ENCODE measurements around the gene ANKRD22.

The ANKRD22 gene

DNA sequence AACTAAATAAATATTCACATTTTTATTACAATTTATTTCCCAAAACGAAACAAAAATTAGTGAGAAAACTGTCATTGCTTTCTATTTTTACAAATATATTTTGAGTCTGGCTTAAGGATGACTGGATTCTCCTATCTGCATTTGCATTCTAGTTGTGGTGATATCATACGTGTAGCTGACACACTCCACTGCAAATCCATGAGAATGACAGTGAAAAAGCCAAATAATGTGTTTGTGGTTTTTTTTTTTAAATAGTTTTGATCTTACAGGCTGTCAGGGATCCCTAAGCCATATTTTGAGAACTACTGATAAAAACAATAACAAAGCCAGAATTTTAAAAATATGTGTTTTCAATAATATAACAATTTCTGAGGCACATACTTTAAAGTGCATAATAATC, 22.6 kb upstream of the ANKRD22 start:
- TF ChIP-seq, protein P1, sequence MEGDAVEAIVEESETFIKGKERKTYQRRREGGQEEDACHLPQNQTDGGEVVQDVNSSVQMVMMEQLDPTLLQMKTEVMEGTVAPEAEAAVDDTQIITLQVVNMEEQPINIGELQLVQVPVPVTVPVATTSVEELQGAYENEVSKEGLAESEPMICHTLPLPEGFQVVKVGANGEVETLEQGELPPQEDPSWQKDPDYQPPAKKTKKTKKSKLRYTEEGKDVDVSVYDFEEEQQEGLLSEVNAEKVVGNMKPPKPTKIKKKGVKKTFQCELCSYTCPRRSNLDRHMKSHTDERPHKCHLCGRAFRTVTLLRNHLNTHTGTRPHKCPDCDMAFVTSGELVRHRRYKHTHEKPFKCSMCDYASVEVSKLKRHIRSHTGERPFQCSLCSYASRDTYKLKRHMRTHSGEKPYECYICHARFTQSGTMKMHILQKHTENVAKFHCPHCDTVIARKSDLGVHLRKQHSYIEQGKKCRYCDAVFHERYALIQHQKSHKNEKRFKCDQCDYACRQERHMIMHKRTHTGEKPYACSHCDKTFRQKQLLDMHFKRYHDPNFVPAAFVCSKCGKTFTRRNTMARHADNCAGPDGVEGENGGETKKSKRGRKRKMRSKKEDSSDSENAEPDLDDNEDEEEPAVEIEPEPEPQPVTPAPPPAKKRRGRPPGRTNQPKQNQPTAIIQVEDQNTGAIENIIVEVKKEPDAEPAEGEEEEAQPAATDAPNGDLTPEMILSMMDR (IDR thresholded peaks at IDR 0.05; ENCODE audit: extremely low read depth, missing control alignments), result no peak
- DNase-seq (ENCODE audit: low spot score), result no peak

DNA sequence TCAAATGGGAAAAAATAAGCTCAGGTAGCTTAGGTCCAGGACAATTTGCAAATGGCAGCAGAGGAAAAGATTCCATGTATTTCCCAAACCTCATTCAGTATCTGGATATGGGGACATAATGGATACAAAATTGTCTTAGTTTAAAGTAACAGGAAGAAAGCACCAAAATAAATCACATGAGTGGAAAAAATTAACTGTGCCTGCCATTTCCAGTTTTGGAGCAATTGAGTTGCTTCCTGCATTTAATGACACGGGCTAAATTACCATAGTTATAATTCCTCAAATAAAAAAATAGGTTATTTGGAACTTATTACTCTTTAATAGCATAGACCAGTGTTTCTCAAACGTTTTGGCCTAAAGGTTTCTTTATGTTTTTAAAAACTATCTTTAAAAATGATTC, 22.1 kb upstream of the ANKRD22 start:
- TF ChIP-seq, protein P1 (IDR thresholded peaks at IDR 0.05; ENCODE audit: extremely low read depth, missing control alignments), result no peak

DNA sequence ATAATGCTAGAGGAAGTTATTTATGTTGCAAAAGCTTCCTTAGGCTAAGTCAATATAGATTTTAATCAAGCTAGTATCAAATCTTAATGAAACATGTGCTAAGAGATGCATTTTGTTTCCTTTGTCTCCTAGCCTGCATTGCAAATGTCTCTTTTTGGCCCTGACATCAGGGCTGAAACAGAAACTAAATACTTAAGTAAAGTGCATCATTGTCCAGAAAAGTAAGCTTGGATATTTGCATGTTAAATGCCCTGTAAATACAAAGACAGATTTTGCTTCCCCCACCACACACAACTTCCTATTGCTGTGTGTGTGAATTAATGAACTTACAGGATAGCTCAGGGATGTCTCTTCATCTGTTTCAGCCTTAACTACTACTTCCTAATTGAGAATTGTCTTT, 18.4 kb upstream of the ANKRD22 start:
- DNase-seq (ENCODE audit: low spot score), result peak; percentile 20
- TF ChIP-seq, protein P1 (IDR thresholded peaks at IDR 0.05; ENCODE audit: extremely low read depth, missing control alignments), result no peak

More for the DNA sequence above, 22.1 kb upstream of the ANKRD22 start:
- no peak for DNase-seq (ENCODE audit: low spot score)

DNA sequence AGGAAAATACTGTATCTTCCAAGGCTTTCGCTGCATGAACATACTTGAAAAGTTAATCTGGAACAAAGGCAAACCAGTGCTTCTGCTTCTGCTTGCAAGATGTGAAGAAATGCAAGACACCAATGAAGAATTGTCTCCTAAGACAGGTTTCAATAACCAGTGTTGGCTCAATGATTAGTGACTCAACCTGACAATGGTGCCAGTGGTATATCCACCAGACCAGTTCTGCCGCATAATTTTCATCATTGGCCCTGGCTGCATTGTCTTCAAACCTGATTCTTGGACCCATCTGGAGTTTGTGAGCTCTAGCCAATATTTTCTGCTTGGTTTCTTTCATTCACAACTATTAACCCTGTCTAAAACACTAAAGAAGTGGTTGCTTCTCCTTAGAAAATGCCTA, 14.8 kb upstream of the ANKRD22 start:
- no peak for DNase-seq (ENCODE audit: low spot score)
- TF ChIP-seq, protein P1 (IDR thresholded peaks at IDR 0.05; ENCODE audit: extremely low read depth, missing control alignments), result no peak

DNA sequence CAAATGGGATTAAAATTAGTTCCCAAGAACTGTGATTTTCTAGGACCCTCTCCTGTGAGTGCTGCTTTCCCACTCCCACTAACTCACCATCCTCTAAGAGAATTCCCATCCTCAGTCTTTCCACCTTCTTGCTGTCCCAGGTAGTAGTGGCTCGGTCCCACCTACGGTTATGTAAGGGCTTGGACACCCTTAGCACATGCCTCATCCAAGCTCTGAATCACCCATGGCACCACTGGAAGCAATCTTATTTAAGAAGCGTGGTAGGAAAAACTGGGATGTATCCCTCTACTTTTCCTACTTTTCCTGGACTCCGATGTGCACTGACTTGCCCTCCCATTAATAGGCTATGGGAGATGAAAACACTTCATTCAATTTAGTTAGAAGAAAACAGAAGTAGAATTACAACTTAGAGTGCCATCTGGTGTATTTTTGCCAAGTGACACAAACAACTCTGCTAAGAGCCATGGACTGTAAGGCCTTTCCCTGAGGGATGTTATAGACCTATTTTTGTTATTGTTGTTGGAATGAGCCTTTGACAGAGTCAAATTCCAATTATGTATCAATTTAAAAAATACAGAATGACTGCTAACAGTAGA, 13.7 kb upstream of the ANKRD22 start:
- DNase-seq (ENCODE audit: low spot score), result no peak
- TF ChIP-seq, protein P1 (IDR thresholded peaks at IDR 0.05; ENCODE audit: extremely low read depth, missing control alignments), result peak; percentile 7

DNA sequence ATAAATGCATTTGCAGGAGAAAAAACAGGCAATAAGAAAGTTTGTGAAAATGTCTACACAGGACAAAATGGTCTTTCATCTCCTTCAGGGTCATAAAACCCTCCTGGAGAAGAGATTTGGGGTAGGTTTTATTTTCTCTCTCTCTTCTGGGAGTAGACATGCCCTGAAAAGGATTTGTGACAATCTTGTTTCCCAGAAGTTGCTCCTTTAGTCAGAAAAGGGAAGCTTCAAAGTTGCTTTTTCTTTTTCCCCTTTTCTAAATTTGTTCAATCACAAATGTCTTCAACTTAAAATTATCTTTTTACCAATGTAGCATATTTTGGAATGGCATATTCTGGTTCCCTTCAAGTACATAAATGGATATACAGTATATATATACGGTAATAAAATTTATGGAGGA, 9.4 kb upstream of the ANKRD22 start:
- DNase-seq (ENCODE audit: low spot score), result no peak
- TF ChIP-seq, protein P1 (IDR thresholded peaks at IDR 0.05; ENCODE audit: extremely low read depth, missing control alignments), result no peak

DNA sequence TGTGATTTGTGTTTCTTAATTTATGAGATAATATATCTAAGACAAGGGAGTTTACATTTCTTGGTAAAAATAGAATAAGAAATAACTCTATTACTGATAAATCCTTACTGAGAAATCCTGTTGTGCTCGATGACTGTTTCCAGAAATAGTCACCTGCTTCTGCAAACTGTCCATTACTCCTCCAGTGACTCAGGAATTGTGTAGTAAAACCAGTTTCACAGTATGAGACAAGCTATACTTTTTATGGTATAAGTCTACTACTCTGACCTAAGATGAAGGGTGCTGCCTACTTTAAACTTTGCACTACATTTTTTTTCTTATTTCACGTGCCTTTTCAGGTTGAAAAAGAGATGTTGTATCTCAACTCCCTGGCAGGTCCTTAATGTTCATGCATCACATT, 6.8 kb upstream of the ANKRD22 start:
- no peak for DNase-seq (ENCODE audit: low spot score)
- TF ChIP-seq, protein P1 (IDR thresholded peaks at IDR 0.05; ENCODE audit: extremely low read depth, missing control alignments), result no peak
